HG03457 (cell line): ENCODE measurements around the gene PCDH11Y.
"Not testable (repeated sequence)": the region's sequence is repeated elsewhere in the genome, so short reads cannot be mapped to it uniquely, and the experiment has no call there.

Source experiments
- ATAC-seq: cut with Tn5 transposase; IDR thresholded peaks from one replicate; pipeline ENCODE4 v1.9.1; 2021; ENCODE audit warnings: moderate number of reproducible peaks; ENCODE audit not compliant: unreplicated experiment

PCDH11Y gene, protein sequence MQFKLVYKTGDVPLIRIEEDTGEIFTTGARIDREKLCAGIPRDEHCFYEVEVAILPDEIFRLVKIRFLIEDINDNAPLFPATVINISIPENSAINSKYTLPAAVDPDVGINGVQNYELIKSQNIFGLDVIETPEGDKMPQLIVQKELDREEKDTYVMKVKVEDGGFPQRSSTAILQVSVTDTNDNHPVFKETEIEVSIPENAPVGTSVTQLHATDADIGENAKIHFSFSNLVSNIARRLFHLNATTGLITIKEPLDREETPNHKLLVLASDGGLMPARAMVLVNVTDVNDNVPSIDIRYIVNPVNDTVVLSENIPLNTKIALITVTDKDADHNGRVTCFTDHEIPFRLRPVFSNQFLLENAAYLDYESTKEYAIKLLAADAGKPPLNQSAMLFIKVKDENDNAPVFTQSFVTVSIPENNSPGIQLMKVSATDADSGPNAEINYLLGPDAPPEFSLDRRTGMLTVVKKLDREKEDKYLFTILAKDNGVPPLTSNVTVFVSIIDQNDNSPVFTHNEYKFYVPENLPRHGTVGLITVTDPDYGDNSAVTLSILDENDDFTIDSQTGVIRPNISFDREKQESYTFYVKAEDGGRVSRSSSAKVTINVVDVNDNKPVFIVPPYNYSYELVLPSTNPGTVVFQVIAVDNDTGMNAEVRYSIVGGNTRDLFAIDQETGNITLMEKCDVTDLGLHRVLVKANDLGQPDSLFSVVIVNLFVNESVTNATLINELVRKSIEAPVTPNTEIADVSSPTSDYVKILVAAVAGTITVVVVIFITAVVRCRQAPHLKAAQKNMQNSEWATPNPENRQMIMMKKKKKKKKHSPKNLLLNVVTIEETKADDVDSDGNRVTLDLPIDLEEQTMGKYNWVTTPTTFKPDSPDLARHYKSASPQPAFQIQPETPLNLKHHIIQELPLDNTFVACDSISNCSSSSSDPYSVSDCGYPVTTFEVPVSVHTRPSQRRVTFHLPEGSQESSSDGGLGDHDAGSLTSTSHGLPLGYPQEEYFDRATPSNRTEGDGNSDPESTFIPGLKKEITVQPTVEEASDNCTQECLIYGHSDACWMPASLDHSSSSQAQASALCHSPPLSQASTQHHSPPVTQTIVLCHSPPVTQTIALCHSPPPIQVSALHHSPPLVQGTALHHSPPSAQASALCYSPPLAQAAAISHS (N-terminal part only)

DNA sequence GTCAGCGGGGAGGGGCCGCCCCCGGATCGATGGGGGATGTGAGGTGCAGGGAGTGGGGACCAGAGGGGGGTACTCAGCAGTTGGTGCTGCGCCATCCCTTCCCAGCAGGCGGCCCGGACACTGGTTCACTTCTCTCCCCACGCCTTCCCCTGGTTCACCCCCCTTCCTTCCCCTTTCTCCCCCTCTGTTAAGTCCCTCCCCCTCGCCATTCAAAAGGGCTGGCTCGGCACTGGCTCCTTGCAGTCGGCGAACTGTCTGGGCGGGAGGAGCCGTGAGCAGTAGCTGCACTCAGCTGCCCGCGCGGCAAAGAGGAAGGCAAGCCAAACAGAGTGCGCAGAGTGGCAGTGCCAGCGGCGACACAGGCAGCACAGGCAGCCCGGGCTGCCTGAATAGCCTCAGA is at the start of gene PCDH11Y:
PCDH11Y (plus strand) TSS at position 240 of the 400 bp plus-strand sequence. CDS start 56,804 bp downstream, outside the sequence.
- ATAC-seq: not testable (repeated sequence)

- ATAC-seq: not testable (repeated sequence)
These were observed 32.2 kb upstream of the PCDH11Y start for GRCh38 chrY:4967894-4968293.

DNA sequence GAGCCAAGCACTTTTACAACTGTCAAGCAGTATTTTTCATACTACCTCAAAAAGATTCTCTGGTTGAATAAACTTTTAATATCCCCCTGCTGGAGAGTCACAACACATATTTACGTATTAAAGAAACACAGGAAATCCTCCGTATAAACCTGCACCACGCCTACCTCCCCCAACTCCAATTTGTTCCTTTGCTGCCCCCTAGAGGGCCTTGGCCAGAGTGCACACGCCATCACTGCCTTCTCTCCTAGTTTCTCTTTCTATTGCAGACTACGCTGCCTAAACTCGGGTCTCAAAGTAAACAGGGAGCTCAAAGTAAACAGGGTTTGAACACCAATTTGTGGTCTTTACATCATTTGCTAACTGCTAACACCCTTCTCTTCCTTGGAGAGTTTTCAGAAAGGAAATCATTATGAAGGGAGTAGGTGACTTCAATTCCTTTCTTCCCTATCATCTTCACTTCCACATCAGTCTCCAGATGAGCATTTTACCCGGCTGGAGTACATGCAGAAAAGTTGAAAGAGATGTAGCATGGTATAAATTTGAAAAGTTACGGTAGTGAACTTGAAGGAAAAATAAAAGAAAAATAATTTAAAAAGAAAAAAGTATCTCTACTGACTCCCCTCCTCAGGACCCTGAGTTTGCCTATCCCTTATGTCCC is 8.2 kb upstream of the PCDH11Y start:
- peak; percentile 99 for ATAC-seq

- not testable (repeated sequence) for ATAC-seq
These were observed 5.2 kb upstream of the PCDH11Y start for GRCh38 chrY:4994892-4995291.

- not testable (repeated sequence) for ATAC-seq
These were observed 2.5 kb downstream of the PCDH11Y start for GRCh38 chrY:5002476-5003184.

GRCh38 chrY:5038972-5039523 is 39.0 kb downstream of the PCDH11Y start:
- ATAC-seq: not testable (repeated sequence)

DNA sequence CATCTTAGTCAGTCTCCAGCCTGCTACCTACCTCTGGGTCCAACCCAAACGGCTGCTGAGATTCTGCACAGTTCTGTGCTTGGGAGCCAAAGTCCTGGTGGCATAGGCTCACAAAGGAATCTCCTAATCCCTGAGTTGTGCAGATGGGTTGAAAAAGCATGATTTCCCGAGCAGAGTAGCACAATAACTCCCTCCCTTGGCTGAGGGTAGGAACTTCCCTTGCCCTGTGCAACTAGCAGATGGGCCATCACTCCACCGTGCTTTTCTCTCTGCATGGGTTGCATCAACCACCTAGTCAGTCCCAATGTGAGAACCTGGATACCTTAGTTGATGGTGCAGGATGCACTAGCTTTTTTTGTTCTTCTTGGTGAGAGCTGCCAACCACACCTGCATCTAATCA is 82.9 kb downstream of the PCDH11Y start:
- ATAC-seq: not testable (repeated sequence)

DNA sequence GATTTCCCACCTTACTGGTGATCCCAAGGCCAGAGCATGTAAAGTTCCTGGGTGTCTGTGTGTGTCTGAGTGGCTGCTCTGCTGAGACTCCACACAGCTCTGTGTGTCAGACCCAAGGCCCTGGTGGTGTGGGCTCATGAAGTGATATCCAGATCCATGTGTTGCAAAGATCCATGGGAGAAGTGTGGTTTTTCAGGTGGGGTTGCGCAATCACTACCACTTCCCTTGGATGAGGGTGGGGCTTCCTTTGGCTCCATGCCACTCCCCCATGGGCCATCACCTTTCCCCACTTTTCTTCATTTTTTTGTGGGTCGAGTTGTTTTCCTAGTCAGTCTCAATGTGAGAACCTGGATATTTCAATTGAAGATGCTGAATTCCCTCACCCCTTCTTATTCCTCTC is 182.9 kb downstream of the PCDH11Y start:
- ATAC-seq: not testable (repeated sequence)

GRCh38 chrY:5215116-5215515 is 215.0 kb downstream of the PCDH11Y start:
- not testable (repeated sequence) for ATAC-seq

GRCh38 chrY:5324931-5325330 is 324.8 kb downstream of the PCDH11Y start:
- not testable (repeated sequence) for ATAC-seq

DNA sequence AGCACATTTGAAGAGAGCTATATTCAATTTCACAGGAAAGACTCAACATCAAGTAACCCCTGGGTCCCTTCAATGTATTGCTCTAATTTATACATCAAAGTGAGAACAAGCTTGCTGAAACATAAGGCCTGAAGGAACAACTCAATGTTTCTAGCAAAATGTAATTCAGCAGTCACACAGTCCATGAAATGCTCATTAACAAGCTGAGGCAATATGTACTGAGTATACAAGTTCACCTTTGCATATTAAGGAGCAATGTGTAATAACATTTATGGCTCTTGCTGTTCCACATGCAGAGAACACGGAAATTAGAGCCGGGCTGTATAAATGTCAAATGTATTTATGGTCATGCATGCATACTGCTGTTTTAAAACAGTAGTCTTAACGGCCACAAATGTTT is 342.1 kb downstream of the PCDH11Y start:
- ATAC-seq: not testable (repeated sequence)

GRCh38 chrY:5543705-5544104 is 543.6 kb downstream of the PCDH11Y start:
- ATAC-seq: not testable (repeated sequence)

GRCh38 chrY:5638589-5638988 is 638.5 kb downstream of the PCDH11Y start:
- not testable (repeated sequence) for ATAC-seq

DNA sequence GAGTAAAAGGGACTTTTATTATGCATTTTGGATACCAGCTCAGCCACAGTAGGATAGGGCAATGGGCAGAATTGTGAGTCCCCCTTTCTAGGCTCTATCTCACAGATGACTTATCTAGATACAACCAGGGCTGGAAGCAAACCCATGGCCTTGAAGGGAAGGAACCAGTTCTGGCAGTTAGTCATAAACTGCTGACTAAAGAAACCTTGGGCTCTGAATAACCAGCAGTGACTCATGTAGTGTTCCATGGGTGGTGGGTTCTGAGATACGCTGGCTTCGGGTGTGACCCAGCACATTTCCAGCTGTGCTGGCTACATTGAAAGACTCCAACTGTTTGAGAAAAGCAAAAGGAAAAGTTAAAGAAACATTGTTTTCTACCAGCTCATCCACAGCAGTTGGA is 679.2 kb downstream of the PCDH11Y start:
- not testable (repeated sequence) for ATAC-seq

DNA sequence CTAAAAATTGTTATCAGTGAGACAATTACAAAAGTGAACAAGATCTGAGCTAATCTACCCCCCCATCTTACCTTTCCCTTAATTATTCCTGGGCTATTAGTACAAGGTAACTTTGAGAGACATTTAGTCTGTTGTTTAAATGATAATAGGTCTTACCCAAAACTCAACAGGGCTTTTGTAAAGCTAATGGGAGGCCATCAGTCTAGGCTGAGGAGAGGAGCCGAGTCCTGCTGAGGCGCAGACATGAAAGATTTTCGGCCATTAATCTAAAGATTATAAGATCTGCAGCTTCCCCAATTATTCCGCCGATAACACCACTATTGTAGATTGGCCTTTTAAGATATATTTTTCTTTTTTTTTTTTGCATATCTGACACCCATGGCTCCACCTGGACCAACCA is 708.6 kb downstream of the PCDH11Y start:
- ATAC-seq: not testable (repeated sequence)

GRCh38 chrY:5709788-5710381 is 709.8 kb downstream of the PCDH11Y start:
- not testable (repeated sequence) for ATAC-seq

DNA sequence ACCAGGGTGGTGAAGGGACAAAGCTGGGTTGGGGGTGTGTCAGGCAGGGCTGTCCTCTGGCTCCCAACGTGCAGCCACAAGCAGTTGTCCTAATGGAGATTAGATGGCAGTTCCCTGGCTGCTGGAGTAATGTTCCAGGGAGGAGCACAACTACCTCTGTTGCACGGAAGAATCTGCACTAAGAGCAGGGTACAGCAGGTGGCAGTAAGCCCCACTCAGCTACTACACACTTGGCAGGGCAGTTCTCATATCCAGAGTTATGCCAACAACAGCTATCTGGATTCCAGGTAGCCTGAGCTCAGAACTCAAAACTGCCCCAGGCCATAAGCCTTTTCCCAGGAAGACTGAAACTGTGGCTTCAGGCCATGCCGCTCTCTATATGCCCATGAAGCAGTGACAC is 761.3 kb downstream of the PCDH11Y start:
- ATAC-seq: not testable (repeated sequence)

- ATAC-seq: not testable (repeated sequence)
These were observed 776.4 kb downstream of the PCDH11Y start for GRCh38 chrY:5776485-5776884.
